CD4-positive, alpha-beta T cell treated with Interleukin-2 at 100 ng/mL for 4 hours (primary cell): ENCODE results near the gene SNUPN.
"Not testable (repeated sequence)": the region's sequence is repeated elsewhere in the genome, so short reads cannot be mapped to it uniquely, and the experiment has no call there.

Experiments
- DNase-seq: peaks from one replicate; pipeline ENCODE4 v3.0.0-alpha.2; 2020; ENCODE audit warnings: low spot score

SNUPN gene

GRCh38 chr15:75583701-75584100, 41.8 kb downstream of the SNUPN start:
- no peak for DNase-seq

DNA sequence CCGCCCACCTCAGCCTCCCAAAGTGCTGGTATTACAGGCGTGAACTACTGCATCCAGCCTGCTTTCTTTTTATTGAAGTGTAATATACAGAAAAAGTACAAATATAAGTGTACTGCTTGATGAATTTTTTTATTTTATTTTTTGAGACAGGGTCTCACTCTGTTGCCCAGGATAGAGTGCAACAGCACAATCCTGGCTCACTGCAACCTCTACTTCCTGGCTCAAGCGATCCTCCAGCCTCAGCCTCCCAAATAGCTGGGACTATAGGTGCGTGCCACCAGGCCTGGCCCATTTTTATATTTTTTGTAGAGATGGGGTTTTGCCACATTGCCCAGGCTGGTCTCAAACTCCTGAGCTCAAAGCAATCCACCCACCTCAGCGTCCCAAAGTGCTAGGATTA, 42.6 kb downstream of the SNUPN start:
- DNase-seq: not testable (repeated sequence)

GRCh38 chr15:75578948-75579920, 46.3 kb downstream of the SNUPN start, which contains the start of gene PTPN9:
PTPN9 (minus strand) TSS chr15:75579315; CDS start chr15:75578776, 539 bp downstream.
- DNase-seq: peak; percentile 70

- DNase-seq: peak; percentile 16
These were observed 47.2 kb downstream of the SNUPN start for GRCh38 chr15:75578173-75578947.

GRCh38 chr15:75577401-75578172, 47.9 kb downstream of the SNUPN start:
- no peak for DNase-seq

GRCh38 chr15:75573648-75574384, 51.7 kb downstream of the SNUPN start:
- no peak for DNase-seq

GRCh38 chr15:75570126-75570845, 55.2 kb downstream of the SNUPN start:
- no peak for DNase-seq

- no peak for DNase-seq
These were observed 60.2 kb downstream of the SNUPN start for GRCh38 chr15:75565062-75565970.

- DNase-seq: no peak
These were observed 63.6 kb downstream of the SNUPN start for GRCh38 chr15:75561888-75562287.

DNA sequence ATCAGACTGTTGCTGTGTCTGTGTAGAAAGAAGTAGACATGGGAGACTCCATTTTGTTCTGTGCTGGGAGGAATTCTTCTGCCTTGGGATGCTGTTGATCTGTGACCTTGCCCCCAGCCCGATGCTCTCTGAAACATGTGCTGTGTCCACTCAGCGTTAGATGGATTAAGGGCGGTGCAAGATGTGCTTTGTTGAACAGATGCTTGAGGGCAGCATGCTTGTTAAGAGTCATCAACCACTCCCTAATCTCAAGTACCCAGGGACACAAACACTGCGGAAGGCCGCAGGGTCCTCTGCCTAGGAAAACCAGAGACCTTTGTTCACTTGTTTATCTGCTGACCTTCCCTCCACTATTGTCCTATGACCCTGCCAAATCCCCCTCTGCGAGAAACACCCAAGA, 66.2 kb downstream of the SNUPN start:
- DNase-seq: not testable (repeated sequence)

GRCh38 chr15:75558955-75559354, 66.6 kb downstream of the SNUPN start:
- DNase-seq: not testable (repeated sequence)

GRCh38 chr15:75554717-75555116, 70.8 kb downstream of the SNUPN start:
- no peak for DNase-seq

GRCh38 chr15:75553659-75554058, 71.9 kb downstream of the SNUPN start:
- DNase-seq: no peak

DNA sequence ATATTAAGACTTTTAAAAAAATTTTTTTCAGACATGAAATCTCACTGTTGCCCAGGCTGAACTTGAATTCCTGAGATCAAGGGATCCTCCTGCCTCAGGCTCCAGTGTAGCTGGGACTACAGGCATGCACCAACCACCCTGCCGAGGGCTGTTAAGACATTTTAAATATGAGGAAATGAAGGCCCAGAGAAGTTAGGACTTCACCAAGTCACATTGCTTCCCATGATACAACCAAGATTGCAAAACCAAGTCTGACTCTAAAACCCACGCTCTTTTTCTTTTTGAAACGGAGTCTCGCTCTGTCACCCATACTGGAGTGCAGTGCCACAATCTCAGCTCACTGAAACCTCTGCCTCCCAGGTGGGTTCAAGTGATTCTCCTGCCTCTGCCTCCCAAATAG, 74.4 kb downstream of the SNUPN start:
- DNase-seq: no peak
